DMS79 (cell line): ENCODE results near the gene CCDC6.
"Not testable (repeated sequence)": the region's sequence is repeated elsewhere in the genome, so short reads cannot be mapped to it uniquely, and the experiment has no call there.

Experiments used
- DNase-seq: peaks from one replicate; lab custom pipeline; 2025; lab: John Stamatoyannopoulos, UW

The CCDC6 gene

DNA sequence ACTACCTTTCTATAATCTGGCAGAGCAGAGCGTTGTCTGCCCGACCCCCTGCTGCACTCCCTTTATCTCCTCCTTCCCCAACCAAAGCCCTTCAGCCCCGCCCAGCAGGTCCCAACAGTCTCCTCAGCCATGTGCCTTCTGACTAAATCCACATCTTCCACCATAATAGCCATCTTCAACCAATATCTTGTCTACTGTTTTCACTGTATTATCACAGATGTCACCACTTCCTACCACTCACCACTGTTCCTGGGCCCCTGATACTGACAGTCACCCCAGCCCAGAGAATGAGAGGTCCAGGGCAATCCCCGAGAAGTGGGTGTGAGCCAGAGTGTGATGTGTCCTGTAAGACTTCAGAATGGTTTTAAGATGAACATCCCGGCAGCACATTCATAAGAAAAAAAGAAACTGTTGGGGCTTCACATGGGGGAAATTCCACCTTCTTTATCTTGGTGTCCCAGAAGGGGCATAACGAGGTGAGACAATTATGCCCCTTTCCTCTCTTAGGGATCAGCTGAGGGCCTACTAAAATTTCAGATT is 25.3 kb downstream of the CCDC6 start:
- DNase-seq, result no peak

DNA sequence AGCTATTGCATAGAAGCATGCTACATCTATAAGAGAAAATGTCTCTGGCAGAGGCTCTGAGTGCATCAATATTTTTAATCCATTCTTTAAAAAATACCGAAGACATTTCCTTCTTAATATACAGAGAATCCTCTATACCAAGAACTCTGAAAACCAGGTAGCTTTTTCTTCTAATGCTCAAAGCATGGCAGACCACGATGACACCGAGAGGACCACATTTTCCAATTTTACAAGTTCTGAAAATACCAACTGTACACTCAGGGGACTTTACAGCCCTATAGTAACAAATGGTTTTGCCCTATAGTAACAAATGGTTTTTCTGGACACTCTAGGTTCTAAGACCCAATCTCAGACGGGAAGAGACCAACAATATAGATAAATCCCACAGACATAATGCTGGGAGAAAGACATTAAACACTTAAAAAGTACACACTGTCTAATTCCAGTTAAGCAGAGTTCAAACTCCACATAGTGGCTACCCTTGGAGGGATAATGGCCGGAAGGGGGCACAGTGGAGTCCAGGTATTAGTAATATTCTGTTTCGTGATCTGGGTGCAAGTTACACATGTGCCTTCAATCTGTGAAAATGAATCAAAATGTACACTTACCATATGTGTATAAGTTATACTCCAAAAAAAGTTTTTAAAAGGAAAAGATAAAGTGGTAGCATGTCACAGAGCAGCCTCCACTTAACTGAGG is 26.2 kb downstream of the CCDC6 start:
- DNase-seq, result no peak

GRCh38 chr10:59879363-59879913 is 26.9 kb downstream of the CCDC6 start:
- no peak for DNase-seq

- DNase-seq, result no peak
Measured at GRCh38 chr10:59878915-59879314, 27.4 kb downstream of the CCDC6 start.

GRCh38 chr10:59878289-59878688 is 28.1 kb downstream of the CCDC6 start:
- no peak for DNase-seq

- DNase-seq, result no peak
Measured at GRCh38 chr10:59877191-59877671, 29.1 kb downstream of the CCDC6 start.

- DNase-seq, result no peak
Measured at GRCh38 chr10:59876695-59877094, 29.7 kb downstream of the CCDC6 start.

DNA sequence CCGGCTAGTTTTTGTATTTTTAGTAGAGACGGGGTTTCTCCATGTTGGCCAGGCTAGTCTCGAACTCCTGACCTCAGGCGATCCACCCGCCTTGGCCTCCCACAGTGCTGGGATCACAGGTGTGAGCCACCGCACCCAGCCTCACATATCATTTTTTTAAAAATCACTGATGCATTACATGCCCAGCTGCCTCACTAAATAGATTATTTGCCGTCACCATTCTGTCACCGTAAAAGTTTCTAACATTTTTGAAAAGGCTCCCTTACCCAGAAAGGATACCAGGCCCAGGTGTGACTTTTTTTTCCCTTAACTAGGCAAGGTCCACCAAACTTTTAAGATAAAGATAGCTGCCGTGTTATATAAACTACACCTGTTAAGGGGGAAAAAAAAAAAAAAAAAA is 30.1 kb downstream of the CCDC6 start:
- not testable (repeated sequence) for DNase-seq

DNA sequence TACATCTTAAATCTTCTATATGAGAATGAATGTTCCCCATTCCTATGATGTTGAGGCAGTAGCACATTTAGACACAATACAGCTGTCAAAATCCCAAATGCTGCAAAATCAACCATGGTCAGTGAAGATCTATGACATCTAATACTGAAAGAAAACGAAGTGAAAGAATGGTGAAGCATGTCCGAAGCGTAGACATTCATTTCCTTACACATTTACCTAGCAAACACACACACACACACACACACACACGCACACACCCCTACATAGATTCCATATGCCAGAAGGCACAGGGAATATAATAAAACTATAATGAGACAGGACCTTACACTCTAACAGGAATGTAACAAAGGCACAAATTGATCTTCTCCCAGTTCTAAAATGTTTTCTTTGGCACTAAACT is 32.5 kb downstream of the CCDC6 start:
- no peak for DNase-seq

- DNase-seq, result peak; percentile 27
Measured at GRCh38 chr10:59872892-59873463, 33.4 kb downstream of the CCDC6 start.

DNA sequence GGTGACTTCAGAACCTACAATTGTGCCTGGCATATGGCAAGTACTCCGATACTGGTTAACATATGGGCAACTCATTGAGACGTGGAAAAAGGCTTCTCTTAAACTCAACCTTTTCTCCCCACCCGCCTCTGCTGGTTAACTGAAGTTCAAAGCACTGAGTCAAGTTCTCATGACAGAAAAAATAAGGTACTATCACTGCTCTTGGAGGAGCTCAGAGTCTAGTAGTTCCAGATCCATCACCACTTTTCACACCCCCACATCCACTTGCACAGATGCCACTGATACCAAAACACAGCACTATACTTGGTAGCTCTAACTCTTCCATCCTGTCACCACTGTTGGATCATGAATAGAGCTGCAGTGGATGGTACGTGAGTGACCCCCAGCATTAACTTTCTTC is 36.2 kb downstream of the CCDC6 start:
- DNase-seq, result no peak

- DNase-seq, result no peak
Measured at GRCh38 chr10:59869594-59869940, 36.8 kb downstream of the CCDC6 start.

DNA sequence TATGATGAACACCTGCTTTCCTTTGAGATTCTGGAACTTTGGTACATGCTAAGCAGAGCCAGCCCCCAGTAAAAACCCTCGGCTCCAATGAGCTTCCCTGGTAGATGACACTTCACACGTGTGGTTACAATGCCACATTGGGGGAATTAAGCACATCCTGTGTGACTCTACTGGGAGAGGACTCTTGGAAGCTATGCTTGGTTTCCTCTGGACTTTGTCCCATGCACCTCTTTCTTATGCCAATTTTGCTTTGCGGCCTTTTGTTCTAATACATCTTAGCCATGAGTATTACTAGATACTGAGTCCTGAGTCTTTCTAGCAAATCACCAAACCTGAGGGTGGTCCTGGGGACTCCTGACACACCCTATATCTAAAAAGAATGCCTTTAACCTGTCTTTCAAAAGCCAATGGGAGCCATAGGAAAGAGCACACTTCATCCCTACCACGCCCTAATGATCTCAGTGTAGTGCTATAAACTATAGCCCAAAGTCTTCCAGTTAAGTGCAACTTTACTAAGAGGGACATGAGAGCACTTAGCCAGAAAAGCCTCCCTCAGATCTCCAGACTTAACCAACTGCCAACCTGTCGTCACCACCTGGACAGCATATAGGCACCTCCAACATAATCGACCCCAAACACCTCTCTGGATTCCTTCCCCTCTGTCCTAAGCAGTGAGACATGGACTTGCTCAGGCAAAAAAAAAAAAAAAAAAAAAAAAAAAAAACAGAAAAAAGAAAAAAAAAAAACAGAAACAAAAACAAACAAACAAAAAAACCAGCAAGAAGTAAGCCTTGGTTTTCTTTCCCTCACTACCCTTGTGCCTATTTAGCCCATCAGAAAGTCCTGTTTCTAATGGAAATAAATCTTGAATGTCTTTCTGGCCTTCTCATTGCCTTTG is 37.4 kb downstream of the CCDC6 start:
- peak; percentile 76 for DNase-seq

- no peak for DNase-seq
Measured at GRCh38 chr10:59867590-59867989, 38.8 kb downstream of the CCDC6 start.

DNA sequence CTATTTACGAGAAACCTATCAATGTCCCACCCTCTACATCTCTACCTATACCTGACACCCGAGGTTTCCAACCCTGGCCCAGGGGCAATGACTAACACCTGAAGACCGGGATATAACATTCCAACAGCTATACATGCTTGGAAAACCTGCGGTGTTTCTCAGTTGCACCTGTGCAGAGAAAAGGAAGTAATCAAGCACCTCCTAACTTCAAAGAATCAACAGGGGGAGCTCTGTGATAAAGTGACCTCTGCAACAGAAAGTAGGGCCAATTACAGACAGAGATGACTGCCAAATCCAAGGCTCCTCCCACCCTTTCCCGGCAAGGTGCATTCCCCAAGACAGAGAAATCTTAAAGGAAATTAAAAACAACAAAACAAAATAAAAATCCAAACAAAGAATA is 41.3 kb downstream of the CCDC6 start:
- DNase-seq, result no peak

- no peak for DNase-seq
Measured at GRCh38 chr10:59864141-59864962, 42.0 kb downstream of the CCDC6 start.

DNA sequence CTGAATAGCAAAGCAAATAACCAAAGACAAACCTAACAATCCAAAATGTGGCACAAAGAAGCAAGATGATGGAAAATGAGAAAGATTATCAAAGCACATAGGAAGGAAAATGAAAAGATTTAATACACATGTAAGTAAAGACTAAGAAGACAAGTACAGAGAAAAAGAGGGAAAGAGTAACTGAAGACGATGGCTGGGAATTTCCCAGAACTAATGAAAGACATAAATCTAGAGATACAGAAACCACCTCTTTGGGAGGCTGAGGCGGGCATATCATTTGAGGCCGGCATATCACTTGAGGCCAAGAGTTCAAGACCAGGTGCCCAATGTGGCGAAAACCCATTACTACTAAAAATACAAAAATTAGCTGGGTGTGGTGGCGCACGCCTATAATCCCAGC is 46.8 kb downstream of the CCDC6 start:
- no peak for DNase-seq

GRCh38 chr10:59857921-59858320 is 48.4 kb downstream of the CCDC6 start:
- no peak for DNase-seq

DNA sequence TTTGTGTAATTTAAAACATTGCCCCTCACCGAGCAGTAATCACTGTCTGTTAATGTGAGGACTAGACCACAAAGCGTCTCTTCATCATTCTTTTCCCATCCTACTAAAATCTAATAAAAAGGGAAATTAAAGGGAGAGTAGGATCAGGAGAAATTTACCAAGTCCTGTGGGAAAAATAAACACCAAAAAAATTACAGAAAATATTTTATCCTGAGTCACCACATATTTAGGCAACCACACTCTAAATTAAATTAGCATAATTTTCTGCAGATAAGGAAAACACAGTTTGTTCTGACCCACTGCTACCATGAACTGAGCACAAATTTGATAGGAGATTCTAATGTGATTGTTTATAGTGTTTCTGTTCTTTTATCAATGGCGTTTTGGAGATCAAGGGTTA is 49.3 kb downstream of the CCDC6 start:
- no peak for DNase-seq

GRCh38 chr10:59856104-59856503 is 50.3 kb downstream of the CCDC6 start:
- no peak for DNase-seq

DNA sequence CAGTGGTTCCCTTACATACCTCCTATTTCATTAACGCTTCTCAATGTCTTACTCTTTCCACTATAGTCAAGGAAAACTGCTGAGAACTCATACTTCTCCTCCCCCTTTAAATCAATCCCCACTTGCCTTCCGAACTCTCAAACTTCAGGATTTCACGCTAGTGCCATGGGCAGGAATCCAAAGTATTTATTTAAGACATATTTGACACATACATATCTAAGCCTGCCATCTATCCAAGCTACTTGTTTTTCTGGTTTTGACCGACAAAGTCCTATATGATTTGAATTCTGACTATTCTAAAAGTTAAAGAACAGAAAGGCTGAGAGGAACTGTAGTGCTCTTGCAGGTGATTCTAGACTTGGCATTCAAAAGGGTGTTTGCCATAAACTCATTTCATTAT is 51.8 kb downstream of the CCDC6 start:
- no peak for DNase-seq

DNA sequence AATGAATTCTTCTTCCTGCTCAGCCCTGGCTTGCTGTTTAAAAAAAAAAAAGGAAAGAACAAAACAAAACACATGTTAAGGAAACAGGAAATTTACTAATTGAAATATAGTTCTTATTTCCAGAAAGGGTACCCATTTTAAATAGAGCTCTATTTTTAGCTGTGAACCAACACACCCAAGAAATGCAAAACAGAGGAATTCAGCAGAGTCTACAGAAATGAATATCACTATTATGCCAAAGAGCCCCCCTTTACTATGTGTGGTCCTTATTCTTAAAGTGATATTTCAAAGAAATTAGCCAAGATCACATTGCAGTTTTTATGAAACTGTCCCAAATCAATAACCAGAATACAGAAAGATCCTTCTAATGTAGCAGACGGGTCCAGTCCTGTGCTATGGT is 53.7 kb downstream of the CCDC6 start:
- DNase-seq, result no peak
